Measurements from ENCODE around the gene RNF112.

GRCh38 chr17:19414396-19415280 lies 3.6 kb downstream of the RNF112 start:
- TF ChIP-seq SIN3A (IDR thresholded peaks at IDR 0.05; ENCODE audit: borderline replicate concordance, insufficient read depth, low read depth, low read length) (no peak), CTCF (IDR thresholded peaks at IDR 0.05) (no peak)
